Right ventricle myocardium superior (tissue), 1 donor: ENCODE results near the gene HSPA1B. TPM values are rescaled to one million over a fixed set of nuclear protein-coding genes. Genes with fewer than 3 reads are reported as not detected.
A peak's percentile ranks its signal among the peaks of the same experiment; 100 is the strongest.
"Not testable (repeated sequence)": the region's sequence is repeated elsewhere in the genome, so short reads cannot be mapped to it uniquely, and the experiment has no call there.

ENCODE experiments used
- ATAC-seq: fragments of 200-7000 bp; cut with Tn5 transposase; one replicate; pipeline ENCODE4 v1.9.1; 2020; ENCODE audit warnings: mild to moderate bottlenecking; ENCODE audit not compliant: poor library complexity
- DNase-seq: peaks from one replicate; pipeline ENCODE4 v3.0.0-alpha.2; 2020
- intact Hi-C: fragments of 100-400 bp; cut with DNase I; formaldehyde crosslinking; loops from one replicate; pipeline ENCODE4 v1.11.2; 2022
- total RNA-seq: library from RNA; stranded (reverse); fragmentation: NEBNext Ultra II Directional; extraction: Animal tissue kit (Norgen Biotek cat#: 25700); gene quantifications from one replicate; pipeline ENCODE4 v1.2.1, GENCODE V29; 2021
- donor health status: DM: no; HTN: yes; CAD: no; lungs with severe emphysema.

HSPA1B gene
- total RNA-seq, 1 donor from 2014 or later = 236 TPM

GRCh38 chr6:31842053-31842452 is 14.5 kb downstream of the HSPA1B start:
- intact Hi-C loops = no loop called here
- no peak for ATAC-seq
- DNase-seq = no peak

DNA sequence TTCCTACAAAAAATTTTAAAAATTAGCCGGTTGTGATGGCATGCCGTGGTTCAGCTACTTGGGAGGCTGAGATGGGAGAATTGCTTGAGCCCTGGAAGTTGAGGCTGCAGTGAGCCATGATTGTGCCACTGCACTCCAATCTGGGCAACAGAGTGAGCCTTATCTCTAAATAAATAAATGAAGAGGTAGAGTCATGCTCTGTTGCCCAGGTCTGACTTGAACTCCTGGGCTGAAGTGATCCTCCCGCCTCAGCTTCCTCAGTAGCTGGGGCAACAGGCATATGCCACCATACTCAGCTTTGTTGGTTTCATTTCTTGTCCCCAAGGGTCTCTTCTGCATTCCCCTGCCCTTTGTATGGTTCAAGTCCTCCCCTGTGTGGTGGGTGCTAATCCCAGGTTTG is 17.0 kb downstream of the HSPA1B start:
- ATAC-seq (no peak), DNase-seq (no peak)
- intact Hi-C loops = no loop called here

- DNase-seq = no peak
- intact Hi-C loops = no loop called here
- ATAC-seq = no peak
Measured at GRCh38 chr6:31847276-31847978, 19.9 kb downstream of the HSPA1B start.

DNA sequence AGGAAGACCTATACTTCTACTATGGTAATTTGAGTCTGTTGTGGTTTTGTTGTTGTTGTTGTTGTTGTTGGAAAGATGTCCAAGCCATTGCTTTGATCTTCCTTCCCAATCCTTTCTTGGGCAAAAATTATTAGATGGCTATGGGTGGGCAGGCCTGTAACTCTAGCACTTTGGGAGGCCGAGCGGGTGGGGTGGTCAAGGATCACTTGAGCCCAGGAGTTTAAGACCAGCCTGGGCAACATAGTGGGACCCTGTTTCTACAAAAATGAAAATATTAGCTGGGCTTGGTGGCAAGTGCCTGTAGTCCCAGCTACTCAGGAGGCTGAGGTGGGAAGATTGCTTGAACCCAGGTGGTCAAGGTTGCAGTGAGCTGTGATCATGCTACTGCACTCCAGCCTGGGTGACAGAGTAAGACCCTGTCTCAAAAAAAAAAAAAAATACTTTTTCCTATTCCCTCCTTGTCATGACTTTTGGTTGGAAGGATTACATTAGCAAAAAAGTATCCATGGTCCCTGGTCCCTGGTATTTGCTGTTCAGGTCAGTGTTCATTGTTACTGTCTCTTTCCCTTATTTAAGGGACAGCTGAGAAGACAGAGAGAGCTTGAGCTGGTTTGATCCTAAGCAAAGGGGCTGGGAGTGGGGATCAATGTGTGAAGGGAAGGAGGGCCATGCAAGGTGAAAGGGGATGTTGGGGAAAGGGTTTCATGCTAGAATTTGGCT is 23.4 kb downstream of the HSPA1B start:
- ATAC-seq (no peak), DNase-seq (no peak)
- intact Hi-C loops = no loop called here

GRCh38 chr6:31851485-31851832 is 23.9 kb downstream of the HSPA1B start:
- intact Hi-C loops = no loop called here
- ATAC-seq (no peak), DNase-seq (no peak)

DNA sequence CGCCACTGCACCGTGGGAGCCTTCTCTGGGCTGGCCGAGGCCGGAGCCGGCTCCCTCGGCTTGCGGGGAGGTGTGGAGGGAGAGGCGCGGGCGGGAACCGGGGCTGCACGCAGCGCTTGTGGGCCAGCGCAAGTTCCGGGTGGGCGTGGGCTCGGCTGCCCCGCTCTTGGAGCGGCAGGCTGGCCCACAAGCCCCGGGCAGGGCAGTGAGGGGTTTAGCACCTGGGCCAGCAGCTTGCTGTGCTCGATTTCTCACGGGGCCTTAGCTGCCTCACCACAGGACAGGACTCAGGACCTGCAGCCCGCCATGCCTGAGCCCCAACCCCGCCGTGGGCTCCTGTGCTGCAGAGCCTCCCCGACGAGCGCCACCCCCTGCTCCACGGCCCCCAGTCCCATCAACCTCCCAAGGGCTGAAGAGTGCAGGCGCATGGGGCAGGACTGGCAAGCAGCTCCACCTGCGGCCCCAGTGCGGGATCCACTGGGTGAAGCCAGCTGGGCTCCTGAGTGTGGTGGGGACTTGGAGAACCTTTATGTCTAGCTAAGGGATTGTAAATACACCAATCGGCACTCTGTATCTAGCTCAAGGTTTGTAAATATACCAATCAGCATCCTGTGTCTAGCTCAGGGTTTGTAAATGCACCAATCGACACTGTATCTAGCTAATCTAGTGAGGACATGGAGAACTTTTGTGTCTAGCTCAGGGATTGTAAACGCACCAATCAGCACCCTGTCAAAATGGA is 24.6 kb downstream of the HSPA1B start:
- ATAC-seq, DNase-seq, intact Hi-C loops: not testable (repeated sequence)

DNA sequence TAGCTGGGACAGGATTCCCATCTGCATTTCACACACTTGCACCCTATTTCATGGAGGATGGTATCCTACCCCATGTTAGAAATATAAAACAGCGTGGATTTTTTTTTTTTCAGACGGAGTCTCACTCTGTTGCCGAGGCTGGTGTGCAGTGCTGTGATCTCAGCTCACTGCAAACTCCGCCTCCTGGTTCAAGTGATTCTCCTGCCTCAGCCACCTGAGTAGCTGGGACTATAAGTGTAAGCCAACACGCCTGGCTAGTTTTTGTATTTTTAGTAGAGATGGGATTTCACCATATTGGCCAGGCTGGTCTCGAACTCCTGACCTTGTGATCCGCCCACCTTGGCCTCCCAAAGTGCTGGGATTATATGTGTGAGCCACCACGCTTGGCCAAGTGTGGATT is 30.2 kb downstream of the HSPA1B start:
- ATAC-seq, intact Hi-C loops: not testable (repeated sequence)
- peak; percentile 4 for DNase-seq

- DNase-seq (peak; percentile 1), ATAC-seq (no peak)
- intact Hi-C loops = no loop called here
Measured at GRCh38 chr6:31858707-31859106, 31.2 kb downstream of the HSPA1B start.

DNA sequence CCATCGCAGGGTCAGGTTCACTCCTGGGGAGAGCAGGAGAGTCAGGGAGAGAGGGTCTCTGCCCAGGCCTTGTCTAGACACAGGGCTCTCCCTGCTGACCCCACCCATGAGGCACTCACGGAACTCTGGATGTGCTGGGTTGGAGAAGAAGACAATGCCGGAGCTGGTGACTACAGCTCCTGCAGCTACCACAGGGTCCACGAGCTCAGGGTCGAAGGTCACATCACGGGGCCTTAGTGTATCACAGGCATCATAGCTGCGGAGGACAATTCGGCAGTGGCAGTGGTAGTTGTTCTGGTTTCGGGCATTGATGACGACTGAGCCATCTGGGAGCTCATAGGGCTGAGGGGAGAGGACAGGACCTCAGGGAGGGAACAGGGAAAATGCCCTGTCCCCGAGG is 32.4 kb downstream of the HSPA1B start:
- intact Hi-C loops = no loop called here
- ATAC-seq (no peak), DNase-seq (no peak)

DNA sequence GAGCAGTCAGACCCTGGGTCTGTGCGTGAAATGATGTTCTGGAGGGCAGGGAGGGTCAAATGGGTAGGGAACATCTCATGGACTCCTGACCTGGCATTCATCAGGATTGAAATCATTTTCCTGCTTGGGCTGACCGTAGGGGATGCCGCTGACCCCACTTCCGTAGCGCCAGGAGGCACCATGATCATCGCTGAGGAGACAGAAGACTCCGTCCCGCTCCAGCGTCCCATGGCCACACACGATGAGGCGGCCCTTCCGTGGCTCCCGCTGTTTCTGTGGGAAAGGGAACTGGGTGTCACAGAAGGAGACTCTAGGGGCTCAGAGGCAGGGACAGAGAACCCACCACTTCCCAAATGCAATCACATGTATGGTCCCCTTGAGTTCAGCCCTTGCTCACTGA is 32.8 kb downstream of the HSPA1B start:
- intact Hi-C loops = no loop called here
- ATAC-seq = no peak
- peak; percentile 23 for DNase-seq

DNA sequence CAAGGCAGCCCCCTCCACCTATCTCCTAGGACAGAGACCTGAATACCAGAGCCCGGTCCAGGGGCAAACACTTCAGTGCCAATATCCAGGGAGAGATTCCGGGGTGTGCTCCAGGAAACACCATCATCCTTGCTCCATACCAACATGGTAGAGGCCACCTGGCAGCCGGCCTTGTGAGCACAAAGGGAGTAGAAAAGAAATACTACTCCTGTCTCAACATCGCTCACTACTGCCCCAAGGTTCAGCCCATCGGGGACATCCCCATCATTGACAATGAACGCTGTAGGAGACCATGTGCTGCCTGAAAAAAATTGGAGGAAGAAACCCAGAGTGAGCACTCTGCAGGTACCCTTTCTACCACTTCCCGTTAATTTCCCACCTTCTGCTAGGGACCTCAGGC is 33.6 kb downstream of the HSPA1B start:
- DNase-seq (peak; percentile 37), ATAC-seq (no peak)
- intact Hi-C loops = no loop called here

GRCh38 chr6:31861919-31862343 is 34.4 kb downstream of the HSPA1B start:
- peak; percentile 24 for DNase-seq
- no peak for ATAC-seq
- intact Hi-C loops = no loop called here

GRCh38 chr6:31862344-31863235 is 35.1 kb downstream of the HSPA1B start, which contains the start of gene NEU1:
Gene NEU1 (minus strand): TSS chr6:31862821. CDS start chr6:31862776, 45 bp downstream.
- ATAC-seq (peak; percentile 99), DNase-seq (peak; percentile 100)
- intact Hi-C loops = no loop called here

- intact Hi-C loops, ATAC-seq, DNase-seq: not testable (repeated sequence)
Measured at GRCh38 chr6:31864123-31864562, 36.6 kb downstream of the HSPA1B start.

DNA sequence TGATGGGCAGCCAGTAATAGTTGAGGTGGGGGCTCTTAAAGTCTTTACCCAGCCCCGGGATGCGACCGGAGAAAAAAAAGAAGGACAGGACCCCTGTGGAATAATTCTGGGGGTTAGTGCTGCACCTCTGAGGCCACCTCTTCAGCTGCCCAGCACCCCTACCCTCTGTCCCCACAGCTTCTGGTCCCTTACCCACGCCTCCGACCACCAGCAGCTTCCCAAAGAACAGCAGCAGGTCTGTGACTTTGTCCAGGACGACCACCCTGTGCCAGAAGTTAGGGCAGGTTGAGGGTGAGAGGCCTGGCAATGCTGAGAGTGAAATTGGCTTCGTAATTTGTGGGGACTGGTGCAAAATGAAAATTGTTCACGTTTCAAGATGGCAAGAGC is 37.3 kb downstream of the HSPA1B start:
- no peak for ATAC-seq
- intact Hi-C loops = no loop called here
- no peak for DNase-seq

GRCh38 chr6:31865205-31866118 is 37.9 kb downstream of the HSPA1B start:
- DNase-seq (no peak), ATAC-seq (no peak)
- intact Hi-C loops = no loop called here

DNA sequence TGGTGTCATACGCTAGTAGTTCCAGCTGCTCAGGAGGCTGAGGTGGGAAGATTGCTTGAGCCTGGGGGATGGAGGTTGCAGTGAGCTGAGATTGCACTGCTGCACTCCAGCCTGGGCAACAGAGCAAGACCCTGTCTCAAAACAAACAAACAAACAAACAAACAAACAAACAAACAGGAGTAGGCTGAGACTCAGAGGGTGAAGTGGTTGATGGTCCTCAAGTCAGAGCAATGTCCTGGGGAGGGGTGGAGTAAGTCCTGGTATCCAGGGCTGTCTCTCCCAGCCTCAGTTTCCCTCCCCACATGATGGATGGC is 41.1 kb downstream of the HSPA1B start:
- ATAC-seq, intact Hi-C loops, DNase-seq: not testable (repeated sequence)

- ATAC-seq (no peak), DNase-seq (no peak)
- intact Hi-C loops = no loop called here
Measured at GRCh38 chr6:31869343-31869742, 41.8 kb downstream of the HSPA1B start.
